Activated naive CD4-positive, alpha-beta T cell (primary cell): ENCODE data around the gene GLTP.
A peak's percentile ranks its signal among the peaks of the same experiment; 100 is the strongest.

ENCODE experiments used
- DNase-seq, 4 experiments: peaks; one replicate each; lab custom pipeline; 2025; lab: John Stamatoyannopoulos, UW

GLTP gene

GRCh38 chr12:109820816-109821381 lies 59.4 kb downstream of the GLTP start:
- no peak for DNase-seq

GRCh38 chr12:109818905-109819500 lies 61.3 kb downstream of the GLTP start:
- no peak for DNase-seq

GRCh38 chr12:109818253-109818652 lies 62.1 kb downstream of the GLTP start:
- DNase-seq: no peak

GRCh38 chr12:109817627-109818231 lies 62.6 kb downstream of the GLTP start:
- no peak for DNase-seq

- no peak for DNase-seq
Measured at GRCh38 chr12:109816870-109817269, 63.5 kb downstream of the GLTP start.

GRCh38 chr12:109815757-109816617 lies 64.4 kb downstream of the GLTP start:
- no peak for DNase-seq

GRCh38 chr12:109815225-109815624 lies 65.1 kb downstream of the GLTP start:
- DNase-seq: no peak

GRCh38 chr12:109814600-109815150 lies 65.7 kb downstream of the GLTP start:
- DNase-seq: no peak

GRCh38 chr12:109813810-109814416 lies 66.4 kb downstream of the GLTP start:
- DNase-seq: no peak

GRCh38 chr12:109811624-109811995 lies 68.7 kb downstream of the GLTP start:
- no peak for DNase-seq

- DNase-seq: no peak
Measured at GRCh38 chr12:109810954-109811623, 69.3 kb downstream of the GLTP start.

GRCh38 chr12:109808876-109809646 lies 71.3 kb downstream of the GLTP start:
- no peak for DNase-seq

- DNase-seq: no peak
Measured at GRCh38 chr12:109807954-109808643, 72.2 kb downstream of the GLTP start.

GRCh38 chr12:109804820-109805761 lies 75.2 kb downstream of the GLTP start:
- DNase-seq: peak; percentile 13 to 67 (median 48)

- no peak for DNase-seq
Measured at GRCh38 chr12:109803678-109804077, 76.7 kb downstream of the GLTP start.

GRCh38 chr12:109802828-109803227 lies 77.5 kb downstream of the GLTP start:
- no peak for DNase-seq
